PFSK-1 (cell line): ENCODE data around the gene FBXL7.

Experiments used
- FOXP2 ChIP-seq: optimal IDR thresholded peaks from 2 replicates; pipeline ENCODE3; 2011; ENCODE audit warnings: borderline replicate concordance, control low read depth, inconsistent platforms; ENCODE audit not compliant: insufficient read depth; ENCODE audit errors: extremely low read length, extremely low read depth
- POLR2AphosphoS5 ChIP-seq: IDR thresholded peaks from 2 replicates; pipeline ENCODE4 v1.6.1; 2012; ENCODE audit warnings: low read depth, mild to moderate bottlenecking, control low read depth, low read length, moderate library complexity
- REST ChIP-seq, 2 experiments: IDR thresholded peaks; 2 replicates each; pipeline versions ENCODE4 v1.6.1 to v1.8.0; 2011 to 2012; ENCODE audit warnings: low read depth in 2 of 2, low read length in 2 of 2, control low read depth in 1 of 2, inconsistent platforms in 1 of 2, mild to moderate bottlenecking in 1 of 2, moderate library complexity in 1 of 2; ENCODE audit not compliant: insufficient read depth in 1 of 2
- SIN3A ChIP-seq: IDR thresholded peaks from 2 replicates; pipeline ENCODE4 v1.6.1; 2012; ENCODE audit warnings: mild to moderate bottlenecking, low read length, moderate library complexity, borderline replicate concordance; ENCODE audit not compliant: insufficient read depth
- TAF1 ChIP-seq: IDR thresholded peaks from 2 replicates; pipeline ENCODE4 v1.6.1; 2012; ENCODE audit warnings: low read length, control low read depth, borderline replicate concordance; ENCODE audit not compliant: insufficient read depth

FBXL7 gene

GRCh38 chr5:15492545-15492944, 7.4 kb upstream of the FBXL7 start:
- TF ChIP-seq SIN3A (no peak), REST (IDR thresholded peaks at IDR 0.05; ENCODE audit: insufficient read depth in 1 of 2, low read depth in 2 of 2, low read length in 2 of 2) (no peak), POLR2AphosphoS5 (no peak), TAF1 (no peak), FOXP2 (no peak)

- TF ChIP-seq REST (IDR thresholded peaks at IDR 0.05; ENCODE audit: insufficient read depth in 1 of 2, low read depth in 2 of 2, low read length in 2 of 2) (no peak), FOXP2 (no peak), POLR2AphosphoS5 (no peak)
These were observed 6.5 kb upstream of the FBXL7 start for GRCh38 chr5:15493501-15493900.

GRCh38 chr5:15495026-15495425, 5.0 kb upstream of the FBXL7 start:
- TF ChIP-seq REST (IDR thresholded peaks at IDR 0.05; ENCODE audit: insufficient read depth in 1 of 2, low read depth in 2 of 2, low read length in 2 of 2) = no peak

DNA sequence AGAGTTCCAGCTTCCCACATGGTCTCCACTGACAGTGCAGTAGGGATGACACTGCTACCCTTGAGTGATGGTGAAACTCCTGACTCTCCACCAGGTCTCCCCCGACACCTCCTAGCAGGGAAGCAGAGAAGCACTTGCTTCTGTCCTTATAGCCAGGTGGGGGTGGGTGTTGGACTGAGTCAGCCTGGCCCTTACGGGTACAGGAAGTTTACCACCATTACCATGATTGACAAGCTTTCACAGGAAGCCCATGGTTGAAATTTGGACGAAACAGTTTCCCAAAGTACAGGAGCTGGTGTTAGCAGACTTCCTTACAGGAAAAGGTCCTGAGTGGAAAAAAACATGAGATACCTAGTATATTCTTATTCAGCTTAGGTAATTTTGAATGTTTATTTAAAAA, 3.1 kb upstream of the FBXL7 start:
- TF ChIP-seq FOXP2 (peak; percentile 26), SIN3A (no peak)

DNA sequence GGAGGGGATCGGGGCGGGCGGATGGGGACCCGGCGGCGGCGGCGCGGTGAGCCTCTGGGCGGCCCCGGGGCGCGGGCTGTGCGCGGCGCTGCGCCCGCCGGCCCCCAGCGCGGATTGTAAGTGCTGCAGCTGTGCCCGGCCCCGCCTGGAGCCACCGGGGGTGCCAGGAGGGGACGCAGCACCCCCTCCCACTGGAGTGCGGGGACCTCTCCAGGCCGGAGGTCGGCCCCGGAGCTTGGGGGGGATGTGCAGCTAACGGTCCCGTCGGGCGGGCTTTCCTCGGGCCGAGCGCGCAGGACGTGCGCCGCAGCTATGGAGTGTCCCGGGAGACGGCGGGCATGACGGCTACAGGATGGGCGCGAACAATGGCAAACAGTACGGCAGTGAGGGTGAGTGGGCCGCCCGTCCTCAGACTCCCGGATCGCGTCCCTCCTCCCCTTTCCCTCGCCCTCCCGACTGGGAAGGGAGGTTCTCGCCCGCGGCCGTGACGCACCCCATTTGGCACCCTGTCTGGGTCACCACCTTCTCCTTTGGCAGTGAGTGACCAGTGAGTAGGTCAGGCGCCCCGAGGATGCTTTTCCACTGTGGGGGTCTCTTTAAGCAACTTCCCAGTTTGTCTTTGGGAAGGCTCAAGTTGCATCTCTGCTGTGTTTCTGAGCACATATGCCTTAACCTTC, 483 bp downstream of the FBXL7 start:
- TF ChIP-seq FOXP2 = no peak

GRCh38 chr5:15501091-15501791, 1.3 kb downstream of the FBXL7 start:
- TF ChIP-seq SIN3A (peak; percentile 58; the same call in 1 of the 2 replicates), TAF1 (no peak), REST (IDR thresholded peaks at IDR 0.05; ENCODE audit: insufficient read depth in 1 of 2, low read depth in 2 of 2, low read length in 2 of 2) (no peak), POLR2AphosphoS5 (no peak)
